Ovary (tissue), 3 donors: ENCODE results near the gene ROGDI.

Experiments used
- CTCF ChIP-seq, 3 donors: fragments of 450-650 bp in 2 of 3; fragments of 200-600 bp in 1 of 3; IDR thresholded peaks; one replicate each; pipeline versions ENCODE4 v1.5.1 to v1.8.0; 2016 to 2022; ENCODE audit warnings: antibody characterized with exemption in 3 of 3, mild to moderate bottlenecking in 1 of 3
- EP300 ChIP-seq: sonication (generic); formaldehyde crosslinking; IDR thresholded peaks from one replicate; pipeline ENCODE4 v1.6.1; 2017; ENCODE audit warnings: antibody characterized with exemption
- donor health status: DM: no; HTN: no; CAD: no.

GRCh38 chr16:4771646-4772045, 30.8 kb downstream of the ROGDI start:
- TF ChIP-seq EP300 (no peak), CTCF (IDR thresholded peaks at IDR 0.05) (no peak)
